ENCODE measurements around the gene RNFT1.
"Not testable (repeated sequence)": the region's sequence is repeated elsewhere in the genome, so short reads cannot be mapped to it uniquely, and the experiment has no call there.

Gene RNFT1, protein sequence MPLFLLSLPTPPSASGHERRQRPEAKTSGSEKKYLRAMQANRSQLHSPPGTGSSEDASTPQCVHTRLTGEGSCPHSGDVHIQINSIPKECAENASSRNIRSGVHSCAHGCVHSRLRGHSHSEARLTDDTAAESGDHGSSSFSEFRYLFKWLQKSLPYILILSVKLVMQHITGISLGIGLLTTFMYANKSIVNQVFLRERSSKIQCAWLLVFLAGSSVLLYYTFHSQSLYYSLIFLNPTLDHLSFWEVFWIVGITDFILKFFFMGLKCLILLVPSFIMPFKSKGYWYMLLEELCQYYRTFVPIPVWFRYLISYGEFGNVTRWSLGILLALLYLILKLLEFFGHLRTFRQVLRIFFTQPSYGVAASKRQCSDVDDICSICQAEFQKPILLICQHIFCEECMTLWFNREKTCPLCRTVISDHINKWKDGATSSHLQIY

DNA sequence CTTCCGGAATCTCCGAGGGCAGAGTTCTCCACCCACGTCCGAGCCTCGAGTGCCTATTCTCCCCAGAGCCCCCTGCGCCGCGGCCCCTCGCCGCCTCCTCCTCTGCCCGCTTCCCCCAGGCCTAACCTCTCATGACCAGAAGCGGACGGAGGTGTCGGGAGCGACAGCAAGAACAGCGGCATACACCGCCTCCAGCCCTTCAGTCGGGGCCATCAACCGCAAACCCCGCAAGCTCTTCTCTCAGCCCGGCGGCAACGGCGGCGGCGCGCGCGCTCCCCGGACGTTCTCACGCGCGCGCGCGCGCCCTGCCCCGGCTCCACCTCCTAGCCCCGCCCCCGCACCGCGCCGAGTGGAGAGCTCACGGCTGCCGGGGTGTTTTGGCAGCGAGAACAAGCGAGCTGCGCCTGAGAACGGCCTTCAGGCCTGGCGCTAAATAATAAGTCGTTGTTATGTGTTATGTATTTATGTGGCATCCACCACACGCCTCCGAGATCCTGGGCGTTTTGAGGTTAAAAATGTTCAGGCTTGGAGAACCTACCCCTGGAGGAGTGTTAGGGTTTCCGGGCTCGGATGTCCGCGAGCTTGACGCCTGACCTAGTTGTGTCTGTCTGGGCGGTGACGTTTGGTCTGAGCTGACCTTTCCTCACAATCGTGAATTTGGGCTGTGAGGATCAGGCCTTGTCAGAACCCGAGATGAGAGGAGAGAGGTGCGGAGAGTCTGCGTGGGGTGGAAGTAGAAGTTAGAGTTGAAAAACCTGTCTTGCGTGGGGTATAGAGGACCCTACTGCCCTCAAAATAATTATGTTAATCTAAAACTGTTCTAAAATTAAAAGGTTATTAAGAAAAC lies at the start of gene RNFT1:
Gene RNFT1 (minus strand): TSS at position 259 of the 847 bp plus-strand sequence. CDS start 77 bp downstream, at position 182.
- DNase-seq (ENCODE audit: low read depth), result peak; percentile 84

DNA sequence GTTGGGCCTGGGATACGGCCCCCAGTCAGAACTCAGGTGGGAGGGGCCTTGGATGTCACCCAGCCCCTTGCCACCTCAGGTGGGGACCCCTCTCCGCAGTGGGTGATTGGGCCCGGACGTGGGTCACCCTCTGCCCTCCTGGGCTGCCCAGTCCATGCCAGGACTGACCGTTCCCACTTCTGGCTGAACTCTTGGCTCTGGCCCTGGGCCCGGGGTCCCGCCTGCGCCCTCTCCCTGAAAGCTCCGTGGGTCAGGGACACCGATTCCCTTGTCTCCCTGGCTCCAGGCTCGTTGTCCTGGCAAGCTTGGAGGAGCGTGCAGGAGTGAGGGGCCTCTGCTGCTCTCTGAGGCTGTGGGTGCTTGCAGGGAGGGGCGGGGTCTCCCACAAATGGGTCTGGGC lies 44.8 kb upstream of the RNFT1 start:
- not testable (repeated sequence) for DNase-seq (ENCODE audit: low read depth)

DNA sequence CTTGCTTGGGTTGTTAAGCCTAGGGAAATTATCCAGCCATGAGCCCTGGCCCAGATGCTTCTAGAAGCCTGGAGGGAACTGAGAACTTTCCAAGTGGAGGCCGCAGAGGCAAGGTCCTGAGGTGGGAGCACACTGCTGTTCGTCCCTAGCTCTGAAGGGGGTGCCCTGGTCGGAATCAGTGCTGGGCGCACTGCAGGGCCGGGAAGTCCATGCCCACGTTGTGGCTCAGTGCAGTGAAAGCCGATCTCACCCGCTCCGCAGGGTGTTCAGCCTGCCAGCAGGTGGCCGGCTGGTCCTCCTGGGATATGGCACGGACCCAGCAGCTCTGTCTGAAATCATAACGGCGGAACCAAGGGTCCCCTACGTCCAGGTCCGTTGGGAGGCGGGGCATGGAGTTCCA lies 43.8 kb upstream of the RNFT1 start:
- not testable (repeated sequence) for DNase-seq (ENCODE audit: low read depth)

DNA sequence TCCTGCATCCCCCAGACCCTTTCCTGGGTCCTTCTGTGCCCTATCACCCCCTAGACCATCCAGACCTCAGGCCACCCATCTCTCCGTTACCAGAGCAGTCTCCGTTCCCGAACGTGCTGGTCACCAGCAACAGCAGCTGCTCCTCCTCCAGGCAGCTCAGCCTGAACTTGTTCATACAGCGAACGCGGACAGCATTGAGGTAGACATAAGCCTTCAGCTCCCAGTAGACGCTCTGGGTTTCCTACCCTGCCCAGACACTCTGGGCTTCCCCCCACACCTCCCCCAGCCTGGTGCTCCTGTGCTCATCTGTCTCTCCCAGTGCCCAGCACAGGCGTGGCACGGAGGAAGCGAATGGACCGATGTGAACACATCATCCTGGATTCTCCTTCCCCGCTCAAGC lies 41.6 kb upstream of the RNFT1 start:
- no peak for DNase-seq (ENCODE audit: low read depth)

DNA sequence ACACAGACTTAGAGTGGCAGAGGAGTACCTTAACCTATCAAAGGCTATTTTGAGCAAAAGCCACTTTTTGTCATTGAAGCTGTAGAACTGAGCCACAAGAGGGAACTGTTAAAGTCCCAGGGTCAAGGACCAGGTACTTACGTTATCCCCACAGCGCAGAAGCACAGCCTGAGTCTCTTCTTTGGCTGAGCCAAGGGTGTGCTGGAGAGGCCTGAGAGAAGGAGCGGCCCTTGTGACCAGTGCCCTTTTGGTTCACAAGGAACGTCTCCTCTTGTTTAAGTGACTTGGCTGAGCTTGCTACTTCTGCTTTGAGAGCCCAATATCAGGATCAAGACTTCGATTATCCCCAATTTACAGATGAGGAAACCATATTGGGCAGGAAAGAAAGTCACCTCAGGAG lies 40.0 kb upstream of the RNFT1 start:
- not testable (repeated sequence) for DNase-seq (ENCODE audit: low read depth)

DNA sequence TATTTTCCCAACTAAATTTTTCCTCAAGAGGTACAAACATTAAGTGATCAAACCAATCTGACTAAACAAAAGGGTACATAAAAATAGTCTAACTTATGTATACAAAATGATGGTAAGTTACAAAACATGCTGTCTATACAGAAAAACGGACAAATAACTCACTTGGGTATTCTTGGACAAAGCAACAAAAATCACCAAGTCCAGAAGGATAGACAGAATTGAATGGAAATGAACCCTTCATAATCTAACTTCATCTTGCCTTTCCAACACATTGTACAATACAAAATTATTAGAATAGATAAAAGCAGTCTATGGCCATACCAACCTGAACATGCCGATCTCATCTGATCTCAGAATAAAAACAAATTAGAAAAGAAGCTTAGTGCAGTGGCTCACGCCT lies 37.9 kb upstream of the RNFT1 start:
- DNase-seq (ENCODE audit: low read depth), result not testable (repeated sequence)

DNA sequence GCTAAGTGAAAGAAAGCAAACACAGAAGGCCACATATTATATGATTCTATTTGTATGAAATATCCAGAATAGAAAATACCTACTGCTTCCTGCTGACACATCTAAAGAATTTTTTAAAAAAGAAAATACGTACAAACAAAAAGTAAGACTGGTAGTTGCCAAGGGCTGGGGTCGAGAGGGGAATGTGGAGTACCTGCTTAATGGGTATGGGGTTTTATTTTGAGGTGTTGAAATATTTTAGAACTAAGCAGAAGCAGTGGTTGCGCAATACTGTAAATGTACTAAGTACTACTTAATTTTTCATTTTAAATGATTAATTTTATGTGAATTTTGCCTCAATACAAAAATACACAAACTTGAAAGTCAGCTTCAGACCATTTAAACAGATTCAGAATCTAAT lies 32.1 kb upstream of the RNFT1 start:
- not testable (repeated sequence) for DNase-seq (ENCODE audit: low read depth)

DNA sequence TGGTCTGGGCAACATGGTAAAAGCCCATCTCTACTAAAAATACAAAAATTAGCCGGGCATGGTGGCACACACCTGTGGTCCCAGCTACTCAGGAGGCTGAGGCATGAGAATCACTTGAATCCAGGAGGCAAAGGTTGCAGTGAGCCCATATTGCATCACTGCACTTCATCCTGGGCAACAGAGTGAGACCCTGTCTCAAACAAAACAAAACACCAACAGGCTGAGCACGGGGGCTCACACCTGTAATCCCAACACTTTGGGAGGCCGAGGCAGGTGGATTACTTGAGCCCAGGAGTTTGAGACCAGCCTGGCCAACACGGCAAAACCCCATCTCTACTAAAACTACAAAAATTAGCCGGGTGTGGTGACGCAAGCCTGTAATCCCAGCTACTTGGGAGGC lies 10.6 kb upstream of the RNFT1 start:
- not testable (repeated sequence) for DNase-seq (ENCODE audit: low read depth)

DNA sequence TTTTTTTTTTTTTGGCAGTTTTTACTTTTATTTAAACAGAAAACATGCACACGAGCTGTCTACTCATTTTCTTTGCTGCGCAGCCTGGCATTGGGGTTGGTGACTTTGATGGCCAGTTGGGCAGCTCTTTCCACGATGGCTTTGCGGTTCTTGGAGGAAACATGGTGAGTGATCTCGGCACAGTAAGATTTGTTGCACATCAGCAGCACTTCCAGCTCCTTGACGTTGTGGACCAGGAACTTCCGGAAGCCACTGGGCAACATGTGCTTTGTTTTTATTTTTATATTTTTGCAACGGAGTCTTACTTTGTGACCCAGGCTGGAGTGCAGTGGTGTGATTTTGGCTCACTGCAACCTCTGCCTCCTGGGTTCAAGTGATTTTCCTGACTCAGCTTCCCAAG lies 8.9 kb upstream of the RNFT1 start:
- not testable (repeated sequence) for DNase-seq (ENCODE audit: low read depth)

DNA sequence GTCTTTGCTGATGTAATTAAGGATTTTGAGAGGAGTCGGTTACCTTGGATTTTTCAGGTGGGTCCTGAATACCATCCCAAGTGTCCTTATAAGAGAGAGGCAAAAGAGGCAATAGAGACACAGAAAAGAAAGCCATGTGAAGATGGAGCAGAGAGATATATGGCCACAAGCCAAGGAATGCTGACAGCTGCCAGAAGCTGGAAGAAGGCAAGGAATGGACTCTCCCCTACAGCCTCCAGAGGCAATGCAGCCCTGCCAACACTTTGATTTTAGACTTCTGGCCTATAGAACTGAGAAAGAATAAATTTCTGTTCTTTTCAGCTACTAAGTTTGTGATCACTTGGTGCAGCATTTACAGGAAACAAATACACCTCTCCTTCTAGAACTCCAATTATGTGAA lies 8.2 kb upstream of the RNFT1 start:
- DNase-seq (ENCODE audit: low read depth), result no peak

DNA sequence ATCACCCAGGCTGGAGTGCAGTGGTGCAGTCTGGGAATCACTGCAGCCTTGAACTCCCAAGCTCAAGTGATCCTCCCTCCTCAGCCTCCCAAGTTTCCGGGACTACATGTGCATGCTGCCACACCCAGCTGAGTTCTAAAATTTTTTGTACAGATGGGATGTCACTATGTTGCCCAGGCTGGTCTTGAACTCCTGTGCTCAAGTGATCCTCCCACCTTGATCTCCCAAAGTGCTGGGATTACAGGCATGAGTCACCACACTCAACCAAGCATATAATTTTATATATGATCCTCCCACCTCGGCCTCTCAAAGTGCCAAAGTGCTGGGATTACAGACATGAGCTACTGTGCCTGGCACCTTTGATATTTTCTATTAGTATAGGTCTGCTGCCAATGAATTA lies 7.2 kb upstream of the RNFT1 start:
- not testable (repeated sequence) for DNase-seq (ENCODE audit: low read depth)

DNA sequence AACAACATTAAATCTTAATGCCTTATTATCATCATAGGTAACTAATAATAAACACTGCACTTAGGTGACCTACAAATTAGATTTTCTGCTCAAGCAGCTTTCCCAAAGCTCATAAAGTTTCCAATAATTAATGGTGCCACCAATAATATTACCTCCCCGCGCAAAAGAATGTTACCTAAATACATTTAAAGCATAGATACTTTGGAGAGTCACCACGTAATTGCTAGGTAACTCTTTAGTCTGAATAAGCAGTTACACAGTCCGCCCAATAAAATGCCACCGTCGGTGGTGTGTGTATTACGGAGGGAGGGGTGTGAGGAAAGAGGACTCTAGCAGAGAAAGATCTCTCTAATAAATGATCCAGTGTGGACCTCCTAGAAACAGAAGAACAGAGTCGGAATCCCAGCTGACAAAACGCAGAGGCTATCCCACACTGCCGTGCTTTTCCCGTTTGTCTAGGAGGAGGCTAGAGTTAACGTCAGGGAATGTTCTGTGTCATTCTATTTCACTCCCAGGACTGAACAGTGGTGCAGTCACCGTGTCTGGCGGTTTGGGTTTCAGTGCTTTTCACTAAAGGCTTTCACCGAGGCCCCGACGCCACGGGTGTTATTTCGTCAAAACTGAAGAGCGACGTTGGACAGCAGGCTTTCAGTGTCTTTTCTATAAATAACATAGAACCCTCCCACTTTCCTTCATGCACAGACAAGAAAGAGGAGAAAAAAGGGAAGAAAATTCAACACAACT lies 630 bp downstream of the RNFT1 start:
- peak; percentile 14 for DNase-seq (ENCODE audit: low read depth)

DNA sequence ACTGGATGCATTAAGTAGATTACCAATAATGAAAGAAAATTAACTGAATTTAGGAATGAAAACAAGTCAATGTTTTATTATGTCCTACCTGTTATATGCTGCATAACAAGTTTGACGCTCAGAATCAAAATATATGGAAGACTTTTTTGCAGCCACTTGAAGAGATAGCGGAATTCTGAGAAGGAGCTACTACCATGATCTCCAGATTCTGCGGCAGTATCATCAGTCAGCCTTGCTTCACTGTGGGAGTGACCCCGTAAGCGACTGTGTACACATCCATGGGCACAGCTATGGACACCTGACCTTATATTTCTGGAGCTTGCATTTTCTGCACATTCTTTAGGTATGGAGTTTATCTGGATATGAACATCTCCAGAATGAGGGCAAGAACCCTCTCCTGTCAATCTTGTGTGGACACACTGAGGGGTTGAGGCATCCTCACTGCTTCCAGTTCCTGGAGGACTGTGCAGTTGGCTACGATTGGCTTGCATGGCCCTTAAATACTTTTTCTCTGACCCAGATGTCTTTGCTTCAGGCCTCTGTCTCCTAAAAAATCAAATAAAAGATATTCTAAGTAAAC lies 1.7 kb downstream of the RNFT1 start:
- no peak for DNase-seq (ENCODE audit: low read depth)

DNA sequence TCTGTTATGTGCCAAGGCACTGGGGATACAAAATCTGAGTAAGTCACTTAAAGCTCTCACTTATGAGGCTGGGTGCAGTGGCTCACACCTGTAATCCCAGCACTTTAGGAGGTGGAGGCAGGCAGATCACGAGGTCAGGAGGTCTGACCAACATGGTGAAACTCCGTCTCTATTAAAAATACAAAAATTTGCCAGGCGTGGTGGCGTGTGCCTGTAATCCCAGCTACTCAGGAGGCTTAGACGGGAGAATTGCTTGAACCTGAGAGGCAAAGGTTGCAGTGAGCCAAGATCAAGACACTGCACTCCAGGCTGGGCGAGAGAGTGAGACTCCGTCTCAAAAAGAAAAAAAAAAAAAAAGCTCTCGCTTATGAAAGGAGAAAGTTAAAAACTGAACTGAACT lies 5.0 kb downstream of the RNFT1 start:
- DNase-seq (ENCODE audit: low read depth), result not testable (repeated sequence)

DNA sequence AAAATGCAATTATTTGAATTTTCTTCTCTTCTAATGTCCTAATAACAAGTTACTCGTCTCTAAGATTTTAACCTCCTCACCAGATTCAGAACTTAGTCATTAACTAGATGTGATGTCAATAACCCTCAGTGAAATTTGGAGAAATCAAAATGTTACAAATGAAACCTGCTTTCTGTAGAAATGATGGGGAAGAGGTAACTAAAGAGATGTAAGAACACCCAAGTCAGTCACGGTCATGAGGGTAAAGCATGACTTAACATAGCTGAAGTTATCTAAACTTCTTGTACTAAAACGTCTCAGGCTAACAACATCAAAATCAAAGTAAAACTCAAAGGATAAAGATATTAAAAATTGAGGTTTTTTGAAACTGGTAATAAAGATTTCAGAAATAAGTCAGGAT lies 9.7 kb downstream of the RNFT1 start:
- DNase-seq (ENCODE audit: low read depth), result no peak

DNA sequence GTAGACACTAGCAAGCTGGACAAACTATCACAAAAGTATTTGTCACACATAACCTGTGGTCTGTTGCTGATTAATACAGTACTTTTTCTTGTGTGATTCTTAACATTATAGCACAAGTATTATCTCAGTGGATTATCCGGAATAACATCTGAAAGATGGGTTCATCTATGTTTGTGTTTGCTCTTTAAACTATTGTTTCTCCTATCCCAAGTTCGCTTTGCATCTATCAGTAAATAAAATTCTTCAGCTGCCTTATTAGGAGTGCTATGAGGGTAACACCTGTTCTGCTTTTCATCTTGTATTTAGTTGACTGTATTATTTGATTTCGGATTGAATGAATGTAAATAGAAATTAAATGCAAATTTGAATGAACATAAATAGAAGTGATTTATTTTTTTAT lies 14.5 kb downstream of the RNFT1 start:
- DNase-seq (ENCODE audit: low read depth), result no peak

DNA sequence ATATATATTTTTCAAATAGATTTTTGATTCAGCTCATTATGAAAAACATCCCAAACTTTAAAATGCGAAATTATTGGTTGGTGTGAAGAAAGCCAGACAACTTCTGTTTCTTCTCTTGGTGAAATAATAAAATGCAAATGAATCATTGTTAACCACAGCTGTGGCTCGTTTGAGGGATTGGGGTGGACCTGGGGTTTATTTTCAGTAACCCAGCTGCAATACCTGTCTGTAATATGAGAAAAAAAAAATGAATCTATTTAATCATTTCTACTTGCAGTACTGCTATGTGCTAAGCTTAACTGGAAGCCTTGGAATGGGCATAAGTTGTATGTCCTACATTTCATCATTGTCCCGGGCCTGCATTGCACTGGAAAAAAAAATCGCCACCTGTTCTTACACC lies 17.2 kb downstream of the RNFT1 start:
- not testable (repeated sequence) for DNase-seq (ENCODE audit: low read depth)

DNA sequence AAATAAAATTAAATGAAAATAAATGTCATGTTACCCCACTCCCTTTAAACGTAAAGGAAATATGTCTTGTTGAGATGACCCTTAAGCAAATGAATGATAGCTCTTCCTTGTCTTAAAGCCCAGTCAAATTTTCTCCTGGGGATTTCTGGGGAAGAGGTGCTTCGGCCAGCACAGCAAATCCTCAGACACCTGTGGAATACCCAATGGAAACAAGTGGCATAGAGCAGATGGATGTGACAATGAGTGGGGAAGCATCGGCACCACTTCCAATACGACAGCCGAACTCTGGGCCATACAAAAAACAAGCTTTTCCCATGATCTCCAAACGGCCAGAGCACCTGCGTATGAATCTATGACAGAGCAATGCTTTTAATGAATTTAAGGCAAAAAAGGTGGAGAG lies 18.1 kb downstream of the RNFT1 start:
- DNase-seq (ENCODE audit: low read depth), result not testable (repeated sequence)

DNA sequence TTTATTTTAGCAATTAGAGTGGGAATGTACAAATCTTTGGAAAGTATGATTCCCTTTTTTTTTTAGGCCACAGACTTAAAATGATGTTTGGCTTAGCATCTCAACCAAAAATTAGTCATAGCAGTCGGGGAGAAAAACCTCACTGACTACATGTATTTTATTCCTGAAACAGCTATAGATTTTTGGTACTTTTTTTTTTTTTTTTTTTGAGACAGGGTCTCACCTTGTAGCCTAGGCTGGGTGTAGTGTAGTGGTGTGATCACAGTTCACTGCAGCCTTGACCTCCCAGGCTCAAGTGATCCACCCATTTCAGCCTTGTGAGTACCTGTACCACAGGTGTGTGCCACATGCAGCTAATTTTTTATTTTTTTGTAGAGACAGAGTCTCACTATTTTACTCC lies 23.4 kb downstream of the RNFT1 start:
- no peak for DNase-seq (ENCODE audit: low read depth)

DNA sequence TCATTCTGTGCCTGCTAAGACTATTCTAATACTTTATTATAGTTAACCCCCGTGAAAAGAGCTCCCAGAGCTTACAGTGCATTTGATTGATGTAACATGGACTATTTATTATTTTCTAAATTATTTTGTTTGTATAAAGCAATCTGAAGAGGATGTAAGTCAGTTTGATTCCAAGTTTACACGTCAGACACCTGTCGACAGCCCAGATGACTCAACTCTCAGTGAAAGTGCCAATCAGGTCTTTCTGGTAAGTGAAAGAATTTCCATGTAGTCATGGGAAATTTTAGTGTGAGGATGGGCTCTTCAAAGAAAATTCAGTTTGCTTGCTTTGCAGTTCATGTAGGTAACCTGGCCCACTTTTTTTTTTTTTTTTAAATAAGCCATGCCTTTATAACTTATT lies 23.8 kb downstream of the RNFT1 start:
- DNase-seq (ENCODE audit: low read depth), result not testable (repeated sequence)

DNA sequence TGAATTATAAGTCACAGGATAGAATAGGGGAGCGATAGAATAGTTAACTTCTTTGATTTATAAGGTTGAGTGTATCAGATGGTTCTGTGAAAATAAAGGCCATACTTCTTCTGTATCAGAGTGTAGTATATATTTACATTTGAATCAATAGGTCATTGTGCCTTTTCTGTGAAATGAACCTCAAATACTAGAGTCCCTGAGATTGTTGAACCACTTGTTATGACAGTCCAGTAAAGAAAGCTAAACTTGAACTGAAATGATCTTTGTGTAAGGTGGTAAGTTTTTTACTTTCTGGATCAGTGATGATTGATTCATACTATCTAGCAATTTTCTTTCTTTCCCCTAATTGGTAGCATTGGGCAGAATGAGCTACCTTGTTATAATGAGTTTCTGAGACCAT lies 31.2 kb downstream of the RNFT1 start:
- not testable (repeated sequence) for DNase-seq (ENCODE audit: low read depth)

DNA sequence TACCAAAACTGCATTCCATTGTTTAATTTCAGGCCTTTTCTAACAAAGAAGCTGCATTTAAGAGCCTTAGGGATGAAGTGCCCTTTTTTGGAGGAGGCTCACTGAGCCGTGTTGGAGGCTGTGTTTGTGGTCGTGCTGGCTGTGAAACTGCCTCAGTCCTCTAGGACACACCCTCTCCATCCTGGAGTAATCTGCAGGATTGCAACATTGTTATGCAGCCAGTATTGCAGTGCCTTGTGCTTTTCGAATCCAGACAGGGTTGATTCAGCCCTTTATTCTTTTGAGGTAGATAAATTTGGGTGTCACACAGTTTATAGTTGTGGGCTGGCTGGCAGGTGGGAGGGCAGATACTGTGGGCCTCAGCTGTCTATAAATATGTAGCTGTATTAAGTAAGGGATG lies 33.8 kb downstream of the RNFT1 start:
- not testable (repeated sequence) for DNase-seq (ENCODE audit: low read depth)
